Measurements from ENCODE around the gene FGF10. TPM values are rescaled to one million over a fixed set of nuclear protein-coding genes. Genes with fewer than 3 reads are reported as not detected.

FGF10 gene
- polyA plus RNA-seq, 3 donors = 7.5 to 11.3 (median 9.0) TPM

DNA sequence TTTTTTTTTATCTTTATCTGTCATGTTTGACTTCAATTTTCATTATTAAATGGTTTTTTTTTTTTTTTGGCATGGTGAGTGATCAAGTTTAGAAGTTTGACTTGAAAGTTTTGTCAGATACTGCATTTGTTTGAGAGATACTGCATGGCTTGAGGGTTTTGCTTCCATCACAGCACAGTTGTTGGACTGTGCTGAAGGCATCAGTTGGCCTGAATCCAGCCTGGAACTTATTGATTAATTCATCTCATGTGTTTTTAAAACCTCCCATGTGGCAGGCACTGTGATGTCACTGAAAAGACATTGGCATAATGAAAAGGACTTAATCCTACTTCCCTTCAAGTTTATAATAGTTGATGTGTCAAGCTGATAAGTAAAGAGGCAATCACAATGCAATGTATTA, 128.4 kb downstream of the FGF10 start:
- DNase-seq (ENCODE audit: low read depth in 3 of 3, low spot score in 2 of 3) = no peak

DNA sequence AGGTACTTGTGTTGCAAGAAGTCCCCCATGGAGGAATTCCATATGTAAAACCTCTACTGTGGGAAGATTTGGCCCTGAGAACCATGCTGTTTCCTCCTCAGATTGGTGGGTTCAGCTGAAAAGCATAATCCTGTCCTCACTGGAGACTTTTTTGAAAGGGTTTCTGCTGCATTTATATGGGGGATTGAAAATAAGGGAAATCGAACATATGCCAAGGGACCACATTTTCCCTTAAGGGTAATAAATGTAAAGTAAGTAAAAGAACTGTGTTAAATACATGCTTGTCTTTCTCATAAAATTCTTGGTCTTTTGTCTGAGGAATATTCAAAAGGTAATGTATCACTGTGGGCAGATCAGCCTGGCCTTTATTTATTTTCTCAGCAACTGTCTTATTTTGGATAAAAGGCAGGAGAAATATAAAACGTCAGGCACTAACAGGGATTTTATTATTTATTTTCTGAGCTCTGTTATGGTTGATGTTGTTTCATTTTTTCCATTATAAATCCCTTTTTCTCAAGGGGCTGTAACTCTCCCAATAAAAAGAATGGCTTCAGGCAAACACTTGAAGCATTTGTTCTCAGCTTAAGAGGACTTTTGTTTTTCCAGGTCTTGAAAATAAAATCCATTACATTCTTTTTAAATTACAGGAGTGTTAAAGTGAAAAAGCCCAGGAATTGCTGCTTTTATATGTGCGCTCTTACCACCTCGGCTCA, 131.4 kb downstream of the FGF10 start:
- no peak for DNase-seq (ENCODE audit: low read depth in 3 of 3, low spot score in 2 of 3)

DNA sequence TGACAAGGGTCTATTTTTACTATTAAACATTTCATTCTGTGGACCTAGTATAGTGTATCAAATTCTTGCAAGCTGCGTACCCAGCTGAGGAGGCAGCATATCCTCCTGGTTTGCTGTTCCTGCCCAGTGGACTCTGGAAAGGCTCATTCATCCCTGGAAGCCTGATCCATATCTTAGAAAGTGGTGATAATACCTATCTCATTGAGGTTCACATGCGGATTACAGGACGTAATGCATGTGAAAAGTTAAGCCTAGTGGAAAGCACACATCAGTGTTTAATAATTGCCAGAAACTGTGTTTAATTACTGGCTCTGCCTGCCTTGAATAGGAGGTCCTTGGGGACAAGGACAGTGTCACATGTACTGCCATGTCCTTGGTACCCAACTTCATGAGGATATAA, 132.0 kb downstream of the FGF10 start:
- no peak for DNase-seq (ENCODE audit: low read depth in 3 of 3, low spot score in 2 of 3)
